ENCODE measurements around the gene ARHGAP6. TPM values are rescaled to one million over a fixed set of nuclear protein-coding genes. Genes with fewer than 3 reads are reported as not detected.
A peak's percentile ranks its signal among the peaks of the same experiment; 100 is the strongest.

Gene ARHGAP6
- polyA plus RNA-seq, 3 donors = 0.31 to 1.1 (median 0.40) TPM

- intact Hi-C loops (cut with micrococcal nuclease) = loop anchor here in 1 of 2 donors (10.0 kb wide), 1 partner anchor 954 kb away; no protein-coding TSS in a partner anchor
- H3K4me2 ChIP-seq (replicated peaks; ENCODE audit: extremely low read depth, low read length, poor library complexity, severe bottlenecking) = peak overlapping the region; percentile 15
- peak overlapping the region; percentile 52 for H2AFZ ChIP-seq (ENCODE audit: insufficient read depth, low read depth, low read length, poor library complexity, severe bottlenecking)
- peaks cover 2 to 11% of the 10 kb centered on the region in 2 donors for H3K27me3 ChIP-seq (ENCODE audit: control insufficient read depth in 2 of 2, insufficient read depth in 2 of 2, low read length in 2 of 2)
- H3K4me3 Mint-ChIP-seq = peak overlapping the region in 1 of 2 donors; percentile 35
- DNase-seq = no peak
- no peaks in the 10 kb centered on the region for H3K4me1 Mint-ChIP-seq
- TF ChIP-seq CTCF (IDR thresholded peaks at IDR 0.05) = no peak
- H4K20me1 ChIP-seq (ENCODE audit: insufficient read depth, low read length) = no peaks in the 10 kb centered on the region
- no peaks in the 10 kb centered on the region for H3K36me3 Mint-ChIP-seq
- H3K4me1 ChIP-seq (ENCODE audit: control insufficient read depth in 1 of 2, insufficient read depth in 2 of 2, low read length in 2 of 2) = peaks cover 0 to 3% of the 10 kb centered on the region in 2 donors
- no peak overlapping the region for H3K27ac Mint-ChIP-seq
- peak overlapping the region; percentile 34 for H3K9ac ChIP-seq (ENCODE audit: insufficient read depth, low read length, poor library complexity, severe bottlenecking)
- H3K27ac ChIP-seq (ENCODE audit: low read depth in 1 of 2, low read length in 2 of 2) = no peak overlapping the region
- no peak overlapping the region for H3K4me3 ChIP-seq (replicated peaks in 1 of 3; ENCODE audit: low read depth in 2 of 3, low read length in 3 of 3)
- peaks cover 0 to 16% (median 2%) of the 10 kb centered on the region in 3 donors for H3K27me3 Mint-ChIP-seq (ENCODE audit: low read depth in 3 of 3)
- no peaks in the 10 kb centered on the region for H3K9me3 ChIP-seq (replicated peaks in 1 of 2; ENCODE audit: control insufficient read depth in 1 of 2, insufficient read depth in 1 of 2, low read length in 2 of 2)
- no peaks in the 10 kb centered on the region for H3K36me3 ChIP-seq (replicated peaks in 1 of 2; ENCODE audit: control insufficient read depth in 1 of 2, insufficient read depth in 2 of 2, low read length in 2 of 2)
- H3K9me3 Mint-ChIP-seq = peaks cover 0 to 2% (median 0%) of the 10 kb centered on the region in 7 donors
- H3K79me2 ChIP-seq (ENCODE audit: insufficient read depth, low read length) = no peaks in the 10 kb centered on the region
- WGBS (ENCODE audit: insufficient coverage) = 33% methylated on average over 10 of the region's 56 CpGs
These were observed 527.0 kb downstream of the ARHGAP6 start for GRCh38 chrX:11138498-11139390.

DNA sequence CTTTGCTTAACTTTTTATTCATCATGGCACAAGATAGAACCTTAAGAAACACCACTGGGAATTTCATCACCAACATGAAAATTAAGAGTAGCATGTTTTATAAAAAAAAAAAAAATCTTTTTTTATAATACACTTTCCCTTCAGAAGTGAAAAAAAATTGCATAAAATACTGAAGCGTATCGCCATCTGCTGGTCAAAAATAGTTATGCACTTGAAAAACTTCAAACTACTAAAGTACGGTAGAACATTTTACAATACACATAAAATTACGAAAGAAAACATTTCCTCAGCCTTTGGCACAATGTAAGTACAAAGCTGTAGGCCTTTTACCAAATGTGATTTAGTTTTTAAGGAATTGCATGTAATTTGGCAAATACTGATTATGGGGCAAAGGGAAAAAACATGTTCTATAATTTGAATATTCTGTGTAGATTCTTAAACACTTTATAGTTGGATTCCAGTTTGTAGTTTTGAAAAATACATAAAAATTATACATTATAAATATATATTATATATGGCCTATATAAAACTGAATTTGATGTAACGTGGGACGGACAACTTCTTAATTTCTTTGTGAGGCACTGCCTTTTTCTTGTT is 528.1 kb downstream of the ARHGAP6 start:
- intact Hi-C loops (cut with micrococcal nuclease) = loop anchor here in 1 of 2 donors (10.0 kb wide), 1 partner anchor 953 kb away; no protein-coding TSS in a partner anchor
- H2AFZ ChIP-seq (ENCODE audit: insufficient read depth, low read depth, low read length, poor library complexity, severe bottlenecking) = no peak overlapping the region
- WGBS (ENCODE audit: insufficient coverage) = no CpG with 5 or more reads among the region's 6 CpGs
- H3K4me2 ChIP-seq (replicated peaks; ENCODE audit: extremely low read depth, low read length, poor library complexity, severe bottlenecking) = no peak overlapping the region
- no peak overlapping the region for H3K4me3 Mint-ChIP-seq
- peaks cover 0 to 16% (median 2%) of the 10 kb centered on the region in 3 donors for H3K27me3 Mint-ChIP-seq (ENCODE audit: low read depth in 3 of 3)
- H3K27ac ChIP-seq (ENCODE audit: low read depth in 1 of 2, low read length in 2 of 2) = no peak overlapping the region
- H3K4me1 Mint-ChIP-seq = peaks cover 2% of the 10 kb centered on the region
- H3K9ac ChIP-seq (ENCODE audit: insufficient read depth, low read length, poor library complexity, severe bottlenecking) = no peak overlapping the region
- no peaks in the 10 kb centered on the region for H3K79me2 ChIP-seq (ENCODE audit: insufficient read depth, low read length)
- H3K27me3 ChIP-seq (ENCODE audit: control insufficient read depth in 2 of 2, insufficient read depth in 2 of 2, low read length in 2 of 2) = peaks cover 2 to 11% of the 10 kb centered on the region in 2 donors
- DNase-seq = peak; percentile 26 to 48 (median 27)
- H3K9me3 ChIP-seq (replicated peaks in 1 of 2; ENCODE audit: control insufficient read depth in 1 of 2, insufficient read depth in 1 of 2, low read length in 2 of 2) = no peaks in the 10 kb centered on the region
- no peaks in the 10 kb centered on the region for H4K20me1 ChIP-seq (ENCODE audit: insufficient read depth, low read length)
- no peak overlapping the region for H3K27ac Mint-ChIP-seq
- no peak overlapping the region for H3K4me3 ChIP-seq (replicated peaks in 1 of 3; ENCODE audit: low read depth in 2 of 3, low read length in 3 of 3)
- no peaks in the 10 kb centered on the region for H3K36me3 Mint-ChIP-seq
- TF ChIP-seq CTCF (IDR thresholded peaks at IDR 0.05) = peak; percentile 70
- no peaks in the 10 kb centered on the region for H3K36me3 ChIP-seq (replicated peaks in 1 of 2; ENCODE audit: control insufficient read depth in 1 of 2, insufficient read depth in 2 of 2, low read length in 2 of 2)
- H3K9me3 Mint-ChIP-seq = peaks cover 0 to 2% (median 0%) of the 10 kb centered on the region in 7 donors
- H3K4me1 ChIP-seq (ENCODE audit: control insufficient read depth in 1 of 2, insufficient read depth in 2 of 2, low read length in 2 of 2) = peaks cover 0 to 3% of the 10 kb centered on the region in 2 donors
